Upper lobe of left lung (tissue), 4 donors: ENCODE measurements around the gene SGIP1.

Experiments
- EP300 ChIP-seq, 4 donors: sonication (generic); formaldehyde crosslinking; IDR thresholded peaks; one replicate each; pipeline ENCODE4 v1.5.1; 2017; ENCODE audit warnings: antibody characterized with exemption in 4 of 4, control low read depth in 2 of 4
- POLR2AphosphoS5 ChIP-seq, 2 donors: sonication (generic); formaldehyde crosslinking; IDR thresholded peaks; one replicate each; pipeline ENCODE4 v1.5.1; 2017; ENCODE audit warnings: antibody characterized with exemption in 2 of 2
- TF ChIP-seq, protein P1 (sequence below), 6 experiments: fragments of 450-650 bp in 4 of 6; fragments of 200-600 bp in 2 of 6; sonication (generic) in 2 of 6; IDR thresholded peaks; one replicate each; pipeline ENCODE4 v1.5.1; 2016 to 2019; ENCODE audit warnings: antibody characterized with exemption in 6 of 6

DNA sequence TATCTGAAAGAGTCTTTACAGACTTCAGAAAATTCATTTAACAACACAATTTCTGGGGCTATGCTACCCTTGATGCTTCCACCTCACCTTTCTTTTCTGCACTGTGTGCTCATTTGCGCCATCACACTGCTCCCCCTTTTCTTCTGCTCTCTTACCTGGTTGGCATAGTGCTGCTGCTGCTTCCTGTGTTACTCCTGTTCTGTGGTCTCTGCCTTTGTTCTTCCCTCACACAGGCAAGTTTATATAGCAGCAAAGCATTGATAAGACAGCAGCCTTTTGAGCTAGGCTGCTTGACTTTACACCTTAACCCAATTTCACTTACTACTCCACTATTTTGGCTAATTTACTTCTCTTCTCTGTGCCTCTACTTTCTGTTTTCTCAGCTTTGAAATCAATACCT, 18.3 kb downstream of the SGIP1 start:
- TF ChIP-seq, protein P1, sequence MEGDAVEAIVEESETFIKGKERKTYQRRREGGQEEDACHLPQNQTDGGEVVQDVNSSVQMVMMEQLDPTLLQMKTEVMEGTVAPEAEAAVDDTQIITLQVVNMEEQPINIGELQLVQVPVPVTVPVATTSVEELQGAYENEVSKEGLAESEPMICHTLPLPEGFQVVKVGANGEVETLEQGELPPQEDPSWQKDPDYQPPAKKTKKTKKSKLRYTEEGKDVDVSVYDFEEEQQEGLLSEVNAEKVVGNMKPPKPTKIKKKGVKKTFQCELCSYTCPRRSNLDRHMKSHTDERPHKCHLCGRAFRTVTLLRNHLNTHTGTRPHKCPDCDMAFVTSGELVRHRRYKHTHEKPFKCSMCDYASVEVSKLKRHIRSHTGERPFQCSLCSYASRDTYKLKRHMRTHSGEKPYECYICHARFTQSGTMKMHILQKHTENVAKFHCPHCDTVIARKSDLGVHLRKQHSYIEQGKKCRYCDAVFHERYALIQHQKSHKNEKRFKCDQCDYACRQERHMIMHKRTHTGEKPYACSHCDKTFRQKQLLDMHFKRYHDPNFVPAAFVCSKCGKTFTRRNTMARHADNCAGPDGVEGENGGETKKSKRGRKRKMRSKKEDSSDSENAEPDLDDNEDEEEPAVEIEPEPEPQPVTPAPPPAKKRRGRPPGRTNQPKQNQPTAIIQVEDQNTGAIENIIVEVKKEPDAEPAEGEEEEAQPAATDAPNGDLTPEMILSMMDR (IDR thresholded peaks at IDR 0.05), result no peak
- TF ChIP-seq EP300 (IDR thresholded peaks at IDR 0.05) (no peak), POLR2AphosphoS5 (IDR thresholded peaks at IDR 0.05) (no peak)
